Prostate gland (tissue), 2 donors: Measurements from ENCODE around the gene THAP7.

ENCODE experiments used
- CTCF ChIP-seq, 4 experiments: fragments of 200-600 bp in 2 of 4; fragments of 450-650 bp in 2 of 4; sonication (generic) in 2 of 4; IDR thresholded peaks; 1 replicate in 3 of 4; 2 replicates in 1 of 4; pipeline ENCODE4 v1.5.1; 2016 to 2019; ENCODE audit warnings: antibody characterized with exemption in 4 of 4, mild to moderate bottlenecking in 2 of 4, moderate library complexity in 2 of 4
- POLR2A ChIP-seq: fragments of 450-650 bp; IDR thresholded peaks from one replicate; pipeline ENCODE4 v1.6.1; 2016; ENCODE audit warnings: antibody characterized with exemption, mild to moderate bottlenecking
- POLR2AphosphoS5 ChIP-seq: sonication (generic); formaldehyde crosslinking; IDR thresholded peaks from one replicate; pipeline ENCODE4 v1.6.1; 2017; ENCODE audit warnings: antibody characterized with exemption

GRCh38 chr22:21041937-21042336 lies 40.0 kb upstream of the THAP7 start:
- TF ChIP-seq CTCF (IDR thresholded peaks at IDR 0.05) (no peak), POLR2AphosphoS5 (no peak), POLR2A (no peak)
